Loucy (cell line): ENCODE data around the gene SMARCA1.

Experiments used
- H2AFZ ChIP-seq: fragments of 200-600 bp; sonication (generic); 2 replicates; pipeline ENCODE4 v1.6.0; 2016; ENCODE audit warnings: antibody characterized with exemption, mild to moderate bottlenecking, low read length, moderate library complexity
- H3F3A ChIP-seq: fragments of 200-600 bp; 2 replicates; pipeline ENCODE4 v1.6.0; 2016; ENCODE audit warnings: antibody characterized with exemption, low read depth, mild to moderate bottlenecking
- H3K27me3 ChIP-seq: fragments of 200-600 bp; sonication (generic); 2 replicates; pipeline ENCODE4 v1.6.1; 2014; ENCODE audit warnings: low read length, mild to moderate bottlenecking; ENCODE audit not compliant: insufficient read depth, poor library complexity, severe bottlenecking
- H3K36me3 ChIP-seq: fragments of 200-600 bp; sonication (generic); 2 replicates; pipeline ENCODE4 v1.6.1; 2016; ENCODE audit warnings: low read length; ENCODE audit not compliant: insufficient read depth
- H3K4me1 ChIP-seq: fragments of 200-600 bp; sonication (generic); 2 replicates; pipeline ENCODE4 v1.5.1; 2014; ENCODE audit warnings: low read length, mild to moderate bottlenecking; ENCODE audit not compliant: insufficient read depth, poor library complexity, severe bottlenecking
- H3K4me2 ChIP-seq: fragments of 200-600 bp; sonication (generic); 2 replicates; pipeline ENCODE4 v1.6.0; 2014; ENCODE audit warnings: antibody characterized with exemption, low read length, low read depth, mild to moderate bottlenecking; ENCODE audit not compliant: poor library complexity, severe bottlenecking
- H3K4me3 ChIP-seq: fragments of 200-600 bp; sonication (generic); 2 replicates; pipeline ENCODE4 v1.5.1; 2014; ENCODE audit warnings: low read length, mild to moderate bottlenecking, mixed read lengths; ENCODE audit not compliant: poor library complexity, severe bottlenecking
- H3K79me2 ChIP-seq: fragments of 200-600 bp; sonication (generic); 2 replicates; pipeline ENCODE4 v1.6.1; 2014; ENCODE audit warnings: low read length; ENCODE audit not compliant: insufficient read depth
- H3K9ac ChIP-seq: fragments of 200-600 bp; sonication (generic); 2 replicates; pipeline ENCODE4 v1.6.0; 2014; ENCODE audit warnings: mild to moderate bottlenecking, low read depth, low read length, moderate library complexity; ENCODE audit not compliant: poor library complexity, severe bottlenecking
- H3K9me2 ChIP-seq: fragments of 200-600 bp; sonication (generic); replicated peaks from 2 replicates; pipeline ENCODE4 v1.6.1; 2016; ENCODE audit warnings: low read depth, low read length, mixed read lengths
- H3K9me3 ChIP-seq: fragments of 200-600 bp; sonication (generic); 2 replicates; pipeline ENCODE4 v1.6.1; 2014; ENCODE audit warnings: mild to moderate bottlenecking, antibody characterized with exemption, low read length, low read depth; ENCODE audit not compliant: insufficient read depth
- H4K20me1 ChIP-seq: fragments of 200-600 bp; sonication (generic); 2 replicates; pipeline ENCODE4 v1.6.0; 2014; ENCODE audit warnings: antibody characterized with exemption, low read length, mild to moderate bottlenecking; ENCODE audit not compliant: insufficient read depth, poor library complexity, severe bottlenecking
- EZH2phosphoT487 ChIP-seq: fragments of 200-600 bp; IDR thresholded peaks from 2 replicates; pipeline ENCODE4 v1.6.1; 2018; ENCODE audit warnings: antibody characterized with exemption, mild to moderate bottlenecking, moderate library complexity, borderline replicate concordance
- TF ChIP-seq, protein P1 (sequence below): fragments of 200-600 bp; sonication (generic); conservative IDR thresholded peaks from 2 replicates; pipeline ENCODE4 v1.5.1; 2014; ENCODE audit warnings: mild to moderate bottlenecking, antibody characterized with exemption, low read length

The SMARCA1 gene

DNA sequence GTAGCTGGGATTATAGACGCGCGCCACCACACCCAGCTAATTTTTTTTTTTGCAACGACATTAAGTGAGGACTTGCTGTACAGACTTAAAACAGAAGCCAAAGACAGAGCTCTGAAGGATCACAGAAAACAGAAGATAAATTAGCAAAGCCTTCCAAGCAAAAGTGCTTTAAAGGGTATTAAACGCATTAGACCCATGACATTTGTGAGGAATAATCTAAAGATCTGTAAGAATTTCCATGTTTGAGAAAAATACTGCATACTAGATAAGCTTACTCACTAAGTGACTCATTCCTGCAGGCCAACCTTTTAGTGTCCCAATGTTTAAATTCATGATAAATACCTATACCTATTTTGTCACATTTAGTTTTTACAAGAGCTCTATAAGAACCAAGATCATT, 27.4 kb downstream of the SMARCA1 start:
- Histone ChIP-seq H3K9ac (no peak overlapping the region), H3K27me3 (no peaks in the 10 kb centered on the region), H3K79me2 (no peaks in the 10 kb centered on the region), H3K36me3 (no peaks in the 10 kb centered on the region), H3K9me2 (no peaks in the 10 kb centered on the region), H2AFZ (no peak overlapping the region), H3K4me3 (no peak overlapping the region), H3K4me2 (no peak overlapping the region), H3F3A (no peaks in the 10 kb centered on the region), H3K9me3 (no peaks in the 10 kb centered on the region), H4K20me1 (no peaks in the 10 kb centered on the region), H3K4me1 (no peaks in the 10 kb centered on the region)
- TF ChIP-seq, protein P1, sequence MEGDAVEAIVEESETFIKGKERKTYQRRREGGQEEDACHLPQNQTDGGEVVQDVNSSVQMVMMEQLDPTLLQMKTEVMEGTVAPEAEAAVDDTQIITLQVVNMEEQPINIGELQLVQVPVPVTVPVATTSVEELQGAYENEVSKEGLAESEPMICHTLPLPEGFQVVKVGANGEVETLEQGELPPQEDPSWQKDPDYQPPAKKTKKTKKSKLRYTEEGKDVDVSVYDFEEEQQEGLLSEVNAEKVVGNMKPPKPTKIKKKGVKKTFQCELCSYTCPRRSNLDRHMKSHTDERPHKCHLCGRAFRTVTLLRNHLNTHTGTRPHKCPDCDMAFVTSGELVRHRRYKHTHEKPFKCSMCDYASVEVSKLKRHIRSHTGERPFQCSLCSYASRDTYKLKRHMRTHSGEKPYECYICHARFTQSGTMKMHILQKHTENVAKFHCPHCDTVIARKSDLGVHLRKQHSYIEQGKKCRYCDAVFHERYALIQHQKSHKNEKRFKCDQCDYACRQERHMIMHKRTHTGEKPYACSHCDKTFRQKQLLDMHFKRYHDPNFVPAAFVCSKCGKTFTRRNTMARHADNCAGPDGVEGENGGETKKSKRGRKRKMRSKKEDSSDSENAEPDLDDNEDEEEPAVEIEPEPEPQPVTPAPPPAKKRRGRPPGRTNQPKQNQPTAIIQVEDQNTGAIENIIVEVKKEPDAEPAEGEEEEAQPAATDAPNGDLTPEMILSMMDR = no peak
- TF ChIP-seq EZH2phosphoT487 = no peak

DNA sequence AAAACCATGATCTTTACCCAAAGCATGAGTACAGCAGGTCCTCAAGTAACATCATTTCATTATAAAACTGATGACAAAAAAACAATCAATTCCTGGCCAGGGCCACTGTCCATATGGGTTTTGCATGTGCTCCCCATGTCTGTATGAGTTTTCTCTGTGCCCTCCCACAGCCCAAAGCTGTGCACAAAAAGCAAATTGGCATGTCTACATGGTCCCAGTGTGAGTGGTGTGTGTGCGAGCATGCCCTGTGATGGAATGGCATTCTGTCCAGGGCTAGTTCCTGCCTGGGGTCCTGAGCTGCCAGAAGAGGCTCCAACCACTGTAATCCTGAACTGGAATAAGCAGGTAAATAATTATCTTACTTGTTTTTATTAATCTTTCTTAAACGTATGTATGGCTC, 28.4 kb downstream of the SMARCA1 start:
- Histone ChIP-seq H3K9me3 (no peaks in the 10 kb centered on the region), H2AFZ (no peak overlapping the region), H3K36me3 (no peaks in the 10 kb centered on the region), H3F3A (no peaks in the 10 kb centered on the region), H3K4me2 (no peak overlapping the region), H3K79me2 (no peaks in the 10 kb centered on the region), H3K4me3 (no peak overlapping the region), H4K20me1 (no peaks in the 10 kb centered on the region), H3K27me3 (no peaks in the 10 kb centered on the region), H3K9ac (no peak overlapping the region), H3K4me1 (no peaks in the 10 kb centered on the region), H3K9me2 (no peaks in the 10 kb centered on the region)
- TF ChIP-seq, protein P1 = no peak

DNA sequence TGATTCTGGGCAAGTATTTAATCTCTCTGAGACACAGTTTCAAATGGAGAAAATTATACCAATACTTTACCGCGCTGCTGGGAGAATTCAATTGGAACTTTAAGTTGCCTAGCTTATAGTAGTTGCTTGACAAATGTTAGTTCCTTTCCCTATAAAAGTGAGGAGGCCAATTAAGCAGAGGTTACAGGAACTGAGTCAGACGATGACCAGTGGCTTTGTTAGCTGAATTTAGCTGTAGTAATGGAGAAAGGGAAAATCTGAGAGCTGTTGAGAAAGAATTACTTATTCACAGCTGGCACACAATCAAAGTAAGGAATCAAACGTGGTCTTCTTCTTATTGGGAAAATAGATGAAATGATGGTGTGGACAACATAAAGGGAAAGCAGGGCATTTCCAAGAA, 29.6 kb downstream of the SMARCA1 start:
- H3K4me1 ChIP-seq = no peaks in the 10 kb centered on the region
- no peaks in the 10 kb centered on the region for H3K36me3 ChIP-seq
- H3K4me2 ChIP-seq = no peak overlapping the region
- TF ChIP-seq, protein P1 = no peak
- H3K9me3 ChIP-seq = no peaks in the 10 kb centered on the region
- H3K9me2 ChIP-seq = no peaks in the 10 kb centered on the region
- H3F3A ChIP-seq = no peaks in the 10 kb centered on the region
- no peaks in the 10 kb centered on the region for H4K20me1 ChIP-seq
- no peak overlapping the region for H3K9ac ChIP-seq
- no peaks in the 10 kb centered on the region for H3K27me3 ChIP-seq
- no peaks in the 10 kb centered on the region for H3K79me2 ChIP-seq
- H2AFZ ChIP-seq = no peak overlapping the region
- no peak overlapping the region for H3K4me3 ChIP-seq
